Brain microvascular endothelial cell (primary cell): Measurements from ENCODE around the gene BCL2.
A peak's percentile ranks its signal among the peaks of the same experiment; 100 is the strongest.

Source experiments
- DNase-seq: peaks from one replicate; pipeline ENCODE4 v3.0.0-alpha.2; 2020
- H3K27ac ChIP-seq: fragments of 250-450 bp; sonication (Bioruptor Pico); 2 replicates; pipeline ENCODE4 v1.5.1; 2020; ENCODE audit warnings: mild to moderate bottlenecking, moderate library complexity
- H3K27me3 ChIP-seq: fragments of 250-450 bp; sonication (Bioruptor Pico); replicated peaks from 2 replicates; pipeline ENCODE4 v1.5.1; 2020; ENCODE audit warnings: mild to moderate bottlenecking
- H3K36me3 ChIP-seq: fragments of 250-450 bp; sonication (Bioruptor Pico); replicated peaks from 2 replicates; pipeline ENCODE4 v1.5.1; 2020; ENCODE audit warnings: mild to moderate bottlenecking
- H3K4me3 ChIP-seq: 2 replicates; pipeline ENCODE4 v1.5.1; 2011; ENCODE audit warnings: low read depth, mild to moderate bottlenecking, control low read depth, low read length, moderate library complexity
- in situ Hi-C: cut with HindIII; loops from 2 replicates; pipeline ENCODE4 v1.10.0; 2017; ENCODE audit warnings: low sequenced_read_pairs, low pct_ligation_motif_present
- TF ChIP-seq, protein P1 (sequence below): IDR thresholded peaks from 2 replicates; pipeline ENCODE4 v1.5.1; 2011; ENCODE audit warnings: low read depth, mild to moderate bottlenecking, moderate library complexity, low read length, control low read depth, inconsistent platforms; ENCODE audit errors: missing control alignments

Gene BCL2

GRCh38 chr18:63131106-63131958 is 188.2 kb downstream of the BCL2 start:
- no peak overlapping the region for H3K27ac ChIP-seq
- peak; percentile 59 for DNase-seq
- H3K36me3 ChIP-seq: no peaks in the 10 kb centered on the region
- in situ Hi-C loops: loop anchor here (10.0 kb wide), 1 partner anchor 193 kb away; no protein-coding TSS in a partner anchor
- TF ChIP-seq, protein P1, sequence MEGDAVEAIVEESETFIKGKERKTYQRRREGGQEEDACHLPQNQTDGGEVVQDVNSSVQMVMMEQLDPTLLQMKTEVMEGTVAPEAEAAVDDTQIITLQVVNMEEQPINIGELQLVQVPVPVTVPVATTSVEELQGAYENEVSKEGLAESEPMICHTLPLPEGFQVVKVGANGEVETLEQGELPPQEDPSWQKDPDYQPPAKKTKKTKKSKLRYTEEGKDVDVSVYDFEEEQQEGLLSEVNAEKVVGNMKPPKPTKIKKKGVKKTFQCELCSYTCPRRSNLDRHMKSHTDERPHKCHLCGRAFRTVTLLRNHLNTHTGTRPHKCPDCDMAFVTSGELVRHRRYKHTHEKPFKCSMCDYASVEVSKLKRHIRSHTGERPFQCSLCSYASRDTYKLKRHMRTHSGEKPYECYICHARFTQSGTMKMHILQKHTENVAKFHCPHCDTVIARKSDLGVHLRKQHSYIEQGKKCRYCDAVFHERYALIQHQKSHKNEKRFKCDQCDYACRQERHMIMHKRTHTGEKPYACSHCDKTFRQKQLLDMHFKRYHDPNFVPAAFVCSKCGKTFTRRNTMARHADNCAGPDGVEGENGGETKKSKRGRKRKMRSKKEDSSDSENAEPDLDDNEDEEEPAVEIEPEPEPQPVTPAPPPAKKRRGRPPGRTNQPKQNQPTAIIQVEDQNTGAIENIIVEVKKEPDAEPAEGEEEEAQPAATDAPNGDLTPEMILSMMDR: peak; percentile 73
- H3K27me3 ChIP-seq: no peaks in the 10 kb centered on the region
- H3K4me3 ChIP-seq: no peak overlapping the region

GRCh38 chr18:63130176-63130575 is 189.4 kb downstream of the BCL2 start:
- no peak for DNase-seq
- no peaks in the 10 kb centered on the region for H3K36me3 ChIP-seq
- TF ChIP-seq, protein P1: no peak
- H3K27ac ChIP-seq: no peak overlapping the region
- no peak overlapping the region for H3K4me3 ChIP-seq
- H3K27me3 ChIP-seq: no peaks in the 10 kb centered on the region
- in situ Hi-C loops: loop anchor here (10.0 kb wide), 1 partner anchor 195 kb away; no protein-coding TSS in a partner anchor

DNA sequence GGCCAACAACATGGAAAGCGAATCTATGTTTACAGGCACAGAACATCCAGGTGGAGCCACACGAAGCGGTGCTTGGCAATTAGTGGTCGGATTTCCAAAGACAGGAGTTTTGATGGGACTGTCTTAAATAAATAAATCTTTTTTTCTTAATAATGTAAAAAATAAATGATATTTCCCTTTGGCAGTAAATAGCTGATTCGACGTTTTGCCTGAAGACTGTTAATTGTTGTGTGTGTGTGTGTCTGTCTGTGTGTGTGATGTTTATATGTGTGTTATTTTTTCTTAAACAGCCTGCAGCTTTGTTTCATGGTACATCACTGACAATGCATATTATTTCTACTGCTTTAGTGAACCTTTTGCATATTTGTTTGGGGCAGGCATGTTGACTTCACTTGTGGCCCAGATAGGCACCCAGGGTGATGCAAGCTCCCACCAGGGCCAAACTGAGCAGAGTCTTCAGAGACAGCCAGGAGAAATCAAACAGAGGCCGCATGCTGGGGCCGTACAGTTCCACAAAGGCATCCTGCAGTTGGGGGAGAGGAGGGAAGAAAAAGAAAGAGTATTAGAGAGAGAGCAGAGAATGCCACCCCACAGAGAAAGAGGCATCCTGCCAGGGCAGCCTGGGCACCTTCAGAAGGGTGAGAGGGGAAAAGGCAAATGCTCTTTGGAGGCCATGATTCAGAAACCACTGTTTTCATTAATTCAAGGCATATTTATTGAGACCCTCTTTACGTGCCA is 191.2 kb downstream of the BCL2 start:
- DNase-seq: no peak
- no peaks in the 10 kb centered on the region for H3K36me3 ChIP-seq
- no peak overlapping the region for H3K4me3 ChIP-seq
- H3K27me3 ChIP-seq: no peaks in the 10 kb centered on the region
- TF ChIP-seq, protein P1: no peak
- in situ Hi-C loops: no loop called here
- H3K27ac ChIP-seq: no peak overlapping the region

- Histone ChIP-seq H3K4me3 (no peak overlapping the region), H3K27me3 (no peaks in the 10 kb centered on the region), H3K27ac (no peak overlapping the region), H3K36me3 (no peaks in the 10 kb centered on the region)
- in situ Hi-C loops: no loop called here
- TF ChIP-seq, protein P1: no peak
- DNase-seq: no peak
Observed at GRCh38 chr18:63126134-63127069, 193.2 kb downstream of the BCL2 start.

DNA sequence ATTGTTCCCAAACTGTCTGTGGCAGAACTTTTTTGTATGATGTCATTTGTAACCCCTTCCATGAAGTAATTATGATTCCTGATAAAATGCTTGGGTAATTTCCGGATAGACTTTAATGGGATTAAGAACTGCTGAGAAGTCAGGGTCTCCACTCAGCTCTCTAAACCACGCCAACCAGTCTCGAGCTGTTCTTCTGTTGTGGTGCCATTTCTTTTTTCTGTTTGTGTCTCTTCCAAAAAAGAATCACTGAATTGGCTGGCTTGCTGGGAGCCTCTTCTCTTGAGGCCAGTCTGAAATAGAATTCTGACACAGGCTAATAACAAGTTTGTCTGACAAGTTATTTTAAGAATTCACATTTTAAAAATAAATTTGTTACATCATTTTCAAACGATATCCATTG is 198.9 kb downstream of the BCL2 start:
- TF ChIP-seq, protein P1: no peak
- Histone ChIP-seq H3K4me3 (no peak overlapping the region), H3K27ac (no peak overlapping the region), H3K27me3 (no peaks in the 10 kb centered on the region), H3K36me3 (no peaks in the 10 kb centered on the region)
- in situ Hi-C loops: no loop called here
- no peak for DNase-seq
